SJSA1 (cell line): ENCODE results near the gene ISOC2. TPM values are rescaled to one million over a fixed set of nuclear protein-coding genes. Genes with fewer than 3 reads are reported as not detected.

Source experiments
- total RNA-seq: library from RNA; depleted of rRNA; stranded (reverse); fragments of >200 nt; shearing (Covaris generic); gene quantifications from 2 replicates; pipeline ENCODE4 v1.2.3, GENCODE V29; 2014; rRNA removed

Gene ISOC2
- total RNA-seq, 1 experiment from 2014 or later: 71.7 TPM

Other genes starting within 250 kb of the ISOC2 start
- 0.94 and 1.8 TPM in 2 replicates for gene TMEM86B, start 232.9 kb downstream of the ISOC2 start, total RNA-seq
- gene PPP6R1, start 202.6 kb downstream of the ISOC2 start, total RNA-seq: 33.6 and 48.0 TPM in 2 replicates
- 43.5 and 51.4 TPM in 2 replicates for gene HSPBP1, start 181.5 kb downstream of the ISOC2 start, total RNA-seq
- gene BRSK1, start 177.6 kb downstream of the ISOC2 start, total RNA-seq: 8.5 and 10.3 TPM in 2 replicates
- gene TMEM150B, start 136.3 kb downstream of the ISOC2 start, total RNA-seq: not detected in 2 replicates
- gene KMT5C, start 121.8 kb downstream of the ISOC2 start, total RNA-seq: 4.0 and 6.8 TPM in 2 replicates
- gene COX6B2, start 106.9 kb downstream of the ISOC2 start, total RNA-seq: 0.11 TPM in 1 of 2 replicates, not detected in the other
- 0.03 TPM in 1 of 2 replicates, not detected in the other for gene GARIN5B, start 98.4 kb downstream of the ISOC2 start, total RNA-seq
- gene IL11, start 91.2 kb downstream of the ISOC2 start, total RNA-seq: 116 and 141 TPM in 2 replicates
- gene TMEM190, start 84.8 kb downstream of the ISOC2 start, total RNA-seq: not detected in 2 replicates
- not detected in 2 replicates for gene TMEM238, start 77.3 kb downstream of the ISOC2 start, total RNA-seq
- gene RPL28, start 75.7 kb downstream of the ISOC2 start, total RNA-seq: 243 and 543 TPM in 2 replicates
- gene UBE2S, start 53.9 kb downstream of the ISOC2 start, total RNA-seq: 509 and 518 TPM in 2 replicates
- gene SHISA7, start 18.3 kb downstream of the ISOC2 start, total RNA-seq: not detected in 2 replicates
- gene C19orf85, start 3.1 kb upstream of the ISOC2 start, total RNA-seq: not detected in 2 replicates
- gene ZNF628, start 15.0 kb upstream of the ISOC2 start, total RNA-seq: 1.1 and 4.1 TPM in 2 replicates
- 10.9 and 12.1 TPM in 2 replicates for gene NAT14, start 23.5 kb upstream of the ISOC2 start, total RNA-seq
- not detected in 2 replicates for gene SSC5D, start 26.8 kb upstream of the ISOC2 start, total RNA-seq
- not detected in 2 replicates for gene SBK2, start 75.5 kb upstream of the ISOC2 start, total RNA-seq
- 0.32 TPM in 1 of 2 replicates, not detected in the other for gene SBK3, start 83.9 kb upstream of the ISOC2 start, total RNA-seq
- gene ZNF579, start 119.2 kb upstream of the ISOC2 start, total RNA-seq: 7.2 and 12.7 TPM in 2 replicates
- 2.4 and 5.4 TPM in 2 replicates for gene FIZ1, start 137.9 kb upstream of the ISOC2 start, total RNA-seq
- 3.8 and 15.5 TPM in 2 replicates for gene ZNF524, start 138.6 kb upstream of the ISOC2 start, total RNA-seq
- gene ZNF865, start 144.0 kb upstream of the ISOC2 start, total RNA-seq: 0.63 and 1.4 TPM in 2 replicates
- gene ZNF784, start 162.9 kb upstream of the ISOC2 start, total RNA-seq: 4.7 and 10.2 TPM in 2 replicates
- gene ZNF580, start 179.4 kb upstream of the ISOC2 start, total RNA-seq: 6.5 and 6.9 TPM in 2 replicates
- gene ZNF581, start 182.0 kb upstream of the ISOC2 start, total RNA-seq: 5.5 and 10.1 TPM in 2 replicates
- 3.5 and 6.0 TPM in 2 replicates for gene CCDC106, start 186.6 kb upstream of the ISOC2 start, total RNA-seq
- gene U2AF2, start 193.4 kb upstream of the ISOC2 start, total RNA-seq: 137 and 183 TPM in 2 replicates
- gene EPN1, start 213.6 kb upstream of the ISOC2 start, total RNA-seq: 67.7 and 103 TPM in 2 replicates